DND-41 (cell line): ENCODE data around the gene AQP2.

ENCODE experiments used
- CTCF ChIP-seq: IDR thresholded peaks from 2 replicates; pipeline ENCODE4 v1.5.1; 2012; ENCODE audit warnings: borderline replicate concordance, low read length, moderate library complexity, mild to moderate bottlenecking; ENCODE audit not compliant: poor library complexity, severe bottlenecking; ENCODE audit errors: extremely low read depth
- EZH2 ChIP-seq: IDR thresholded peaks from 3 replicates; pipeline ENCODE4 v1.6.1; 2012; ENCODE audit warnings: borderline replicate concordance, low read depth, mild to moderate bottlenecking, moderate library complexity, low read length, inconsistent platforms; ENCODE audit not compliant: severe bottlenecking

DNA sequence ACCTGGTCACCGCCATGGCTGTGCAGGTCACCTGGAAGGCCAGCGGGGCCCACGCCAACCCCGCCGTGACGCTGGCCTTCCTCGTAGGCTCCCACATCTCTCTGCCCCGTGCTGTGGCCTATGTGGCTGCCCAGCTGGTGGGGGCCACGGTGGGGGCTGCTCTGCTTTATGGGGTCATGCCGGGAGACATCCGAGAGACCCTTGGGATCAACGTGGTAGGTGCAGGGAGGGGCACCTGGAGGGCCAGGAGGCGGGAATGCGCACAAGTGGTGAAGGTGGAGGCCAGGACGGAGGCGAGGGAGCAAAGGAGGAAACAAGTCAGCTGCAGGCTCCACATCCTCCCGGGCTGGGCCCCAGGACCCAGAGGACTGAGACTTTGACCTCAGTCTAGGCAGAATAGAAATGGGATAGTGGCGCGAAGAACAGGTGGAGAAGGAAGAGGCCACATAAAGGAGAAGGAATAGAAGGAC is 22.9 kb downstream of the AQP2 start:
- no peak for TF ChIP-seq CTCF
- no peak for TF ChIP-seq EZH2
